ENCODE data around the gene ARVCF. TPM values are rescaled to one million over a fixed set of nuclear protein-coding genes. Genes with fewer than 3 reads are reported as not detected.

Gene ARVCF
- polyA plus RNA-seq, 3 donors from 2014 or later = 5.3 to 15.9 (median 5.3) TPM

DNA sequence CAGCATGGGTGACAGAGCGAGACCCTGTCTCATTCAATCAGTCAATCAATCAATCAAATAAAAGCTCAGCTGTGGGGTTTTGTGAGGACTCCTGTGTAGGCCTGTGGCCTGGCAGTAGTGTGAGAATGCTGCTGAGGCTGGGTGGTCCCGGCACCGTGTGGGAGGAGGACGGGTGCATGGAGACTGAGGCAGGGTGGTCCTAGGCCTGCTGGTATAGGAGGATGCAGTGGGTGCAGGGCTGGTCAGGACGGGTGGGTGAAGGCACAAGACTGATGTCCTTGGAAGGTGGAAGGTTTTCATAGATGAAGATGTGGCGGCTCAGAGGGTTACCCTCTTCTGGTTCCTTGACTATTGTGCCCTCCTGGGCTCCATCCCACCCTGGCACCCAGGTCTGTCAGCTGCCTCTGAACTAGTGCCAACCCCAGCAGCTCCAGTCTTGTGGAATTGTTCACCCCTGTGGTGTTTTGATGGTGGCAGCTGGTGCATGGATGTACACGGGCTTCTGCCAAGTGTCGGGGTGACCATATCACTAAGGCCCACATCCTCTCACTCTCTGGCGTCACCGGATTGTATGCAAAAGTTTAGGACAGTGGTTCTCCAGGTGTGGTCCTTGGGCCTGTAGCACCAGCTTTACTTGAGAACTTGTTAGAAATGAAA, 28.0 kb upstream of the ARVCF start:
- peaks cover 2% of the 10 kb centered on the region in 3 donors for H3K27me3 Mint-ChIP-seq (ENCODE audit: low read depth in 3 of 3)
- H3K36me3 Mint-ChIP-seq = peaks cover 15 to 38% (median 26%) of the 10 kb centered on the region in 3 donors
- no peak overlapping the region for H3K27ac Mint-ChIP-seq
- H3K4me1 Mint-ChIP-seq = peaks cover 6 to 12% of the 10 kb centered on the region in 2 donors
- no peaks in the 10 kb centered on the region for H3K9me3 Mint-ChIP-seq
- H3K4me3 Mint-ChIP-seq = no peak overlapping the region
- DNase-seq = no peak

- H3K4me3 Mint-ChIP-seq = no peak overlapping the region
- peak overlapping the region in 1 of 6 donors; percentile 40 for H3K27ac Mint-ChIP-seq
- H3K36me3 Mint-ChIP-seq = peaks cover 15 to 34% (median 23%) of the 10 kb centered on the region in 3 donors
- H3K4me1 Mint-ChIP-seq = peaks cover 5 to 12% of the 10 kb centered on the region in 2 donors
- no peaks in the 10 kb centered on the region for H3K9me3 Mint-ChIP-seq
- no peak for DNase-seq
- H3K27me3 Mint-ChIP-seq (ENCODE audit: low read depth in 3 of 3) = peaks cover 2% of the 10 kb centered on the region in 3 donors
Measured at GRCh38 chr22:20043997-20044342, 27.3 kb upstream of the ARVCF start.

DNA sequence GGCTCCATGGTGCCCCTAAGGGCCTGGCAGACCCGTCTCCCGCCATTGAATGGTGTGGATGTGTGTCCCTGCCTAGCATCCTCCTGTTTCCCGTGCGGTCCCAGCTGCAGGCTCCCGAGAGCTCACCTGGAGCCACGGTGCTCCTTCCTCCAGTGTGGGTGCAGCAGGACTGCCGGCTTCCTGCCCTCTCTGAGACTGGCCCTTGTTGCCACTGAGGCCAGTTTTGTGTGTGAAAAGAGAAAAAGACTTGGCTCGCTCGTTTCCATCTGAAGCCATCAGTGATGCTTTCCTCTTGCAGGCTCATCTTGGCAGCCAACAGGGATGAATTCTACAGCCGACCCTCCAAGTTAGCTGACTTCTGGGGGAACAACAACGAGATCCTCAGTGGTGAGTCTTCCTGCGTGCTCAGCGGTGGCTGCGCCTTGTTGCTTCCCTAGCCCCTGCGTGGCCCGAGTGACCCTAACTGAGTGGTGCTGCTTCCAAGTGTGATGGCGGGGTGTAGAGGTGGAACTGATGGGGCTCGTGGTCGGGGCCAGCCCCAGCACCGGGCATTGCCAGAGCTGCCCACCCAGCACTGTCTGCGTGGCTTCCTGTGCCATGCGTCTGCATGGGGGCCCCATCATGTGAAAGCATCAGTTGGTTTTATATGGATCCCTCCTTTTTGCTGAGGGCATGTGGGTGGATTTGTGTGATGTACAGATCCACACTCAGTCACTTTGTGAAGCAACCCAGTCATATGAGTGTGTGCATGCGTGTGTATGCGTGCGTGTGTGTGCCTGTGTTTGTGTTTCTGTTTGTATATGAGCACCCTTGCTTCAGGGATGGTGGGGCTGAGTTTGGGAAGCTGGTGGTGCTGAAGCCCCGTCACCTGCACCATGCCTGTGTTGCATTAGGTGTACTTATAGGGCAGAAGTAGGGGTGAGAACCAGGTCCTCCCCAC, 26.7 kb upstream of the ARVCF start:
- H3K27ac Mint-ChIP-seq = peak overlapping the region in 1 of 6 donors; percentile 40
- no peak for DNase-seq
- H3K27me3 Mint-ChIP-seq (ENCODE audit: low read depth in 3 of 3) = peaks cover 2% of the 10 kb centered on the region in 3 donors
- H3K36me3 Mint-ChIP-seq = peaks cover 13 to 29% (median 17%) of the 10 kb centered on the region in 3 donors
- no peaks in the 10 kb centered on the region for H3K9me3 Mint-ChIP-seq
- no peak overlapping the region for H3K4me3 Mint-ChIP-seq
- H3K4me1 Mint-ChIP-seq = peaks cover 5 to 12% of the 10 kb centered on the region in 2 donors

- no peak overlapping the region for H3K27ac Mint-ChIP-seq
- no peak for DNase-seq
- H3K27me3 Mint-ChIP-seq (ENCODE audit: low read depth in 3 of 3) = peaks cover 0 to 4% (median 2%) of the 10 kb centered on the region in 3 donors
- H3K4me1 Mint-ChIP-seq = peaks cover 4 to 7% of the 10 kb centered on the region in 2 donors
- no peaks in the 10 kb centered on the region for H3K9me3 Mint-ChIP-seq
- no peak overlapping the region for H3K4me3 Mint-ChIP-seq
- peaks cover under 1 to 23% (median under 1%) of the 10 kb centered on the region in 3 donors for H3K36me3 Mint-ChIP-seq
Measured at GRCh38 chr22:20040327-20041200, 23.9 kb upstream of the ARVCF start.

DNA sequence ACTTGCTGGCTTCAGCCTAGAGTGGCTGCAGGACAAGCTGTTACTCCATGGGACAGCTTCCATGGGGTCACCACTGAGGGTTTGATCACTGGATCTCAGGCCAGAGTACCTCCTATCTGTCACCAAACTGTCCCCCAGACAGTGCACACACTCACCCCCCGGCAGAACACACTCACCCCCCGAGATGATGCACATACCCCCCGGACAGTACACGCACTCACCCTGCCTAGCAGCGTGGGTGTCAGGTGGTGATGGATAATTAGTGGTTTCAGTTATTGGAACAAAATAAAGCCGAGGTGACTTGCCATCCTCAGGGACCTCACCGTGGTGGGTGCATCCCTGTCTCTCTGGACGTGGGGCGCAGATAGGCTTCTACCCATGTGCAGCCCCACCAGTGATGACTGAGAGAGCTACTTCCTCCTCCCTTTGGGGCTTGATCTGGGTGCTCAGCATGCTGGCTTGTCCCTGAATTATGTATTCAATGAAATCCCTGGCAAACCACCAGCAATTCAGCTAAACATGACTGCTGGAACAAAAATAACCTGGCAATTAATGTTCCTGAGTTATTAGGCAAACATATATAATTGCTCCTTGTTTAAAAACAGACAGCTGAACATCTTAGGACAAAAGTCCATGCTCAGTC, 23.2 kb upstream of the ARVCF start:
- H3K9me3 Mint-ChIP-seq = no peaks in the 10 kb centered on the region
- peaks cover 0 to 22% (median 0%) of the 10 kb centered on the region in 3 donors for H3K36me3 Mint-ChIP-seq
- H3K4me1 Mint-ChIP-seq = peaks cover 5 to 7% of the 10 kb centered on the region in 2 donors
- peaks cover 0 to 4% (median 2%) of the 10 kb centered on the region in 3 donors for H3K27me3 Mint-ChIP-seq (ENCODE audit: low read depth in 3 of 3)
- no peak for DNase-seq
- H3K4me3 Mint-ChIP-seq = no peak overlapping the region
- peak overlapping the region in 1 of 6 donors; percentile 6 for H3K27ac Mint-ChIP-seq

DNA sequence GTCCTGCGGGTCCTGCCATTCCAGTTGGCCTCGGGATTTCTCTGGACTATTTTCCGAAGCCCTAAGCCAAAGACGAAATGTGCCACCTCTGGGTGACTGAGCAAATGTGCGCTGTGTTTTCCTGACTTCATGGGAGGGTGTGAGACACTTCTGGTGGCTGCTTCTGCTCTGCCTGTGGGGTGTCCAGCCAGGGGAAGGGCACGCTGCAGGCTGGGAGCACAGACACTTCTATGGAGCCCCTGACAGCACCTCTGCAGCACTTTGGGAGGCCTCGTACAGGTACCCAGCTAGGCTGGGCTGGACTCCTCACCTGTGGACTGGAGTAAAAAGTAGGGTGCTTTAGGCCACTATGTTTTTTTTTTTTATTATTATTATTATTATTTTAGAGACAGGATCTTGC, 22.0 kb upstream of the ARVCF start:
- DNase-seq = no peak
- H3K27ac Mint-ChIP-seq = no peak overlapping the region
- H3K4me3 Mint-ChIP-seq = no peak overlapping the region
- H3K36me3 Mint-ChIP-seq = peaks cover 0 to 22% (median 0%) of the 10 kb centered on the region in 3 donors
- no peaks in the 10 kb centered on the region for H3K9me3 Mint-ChIP-seq
- H3K4me1 Mint-ChIP-seq = peaks cover 10 to 15% of the 10 kb centered on the region in 2 donors
- H3K27me3 Mint-ChIP-seq (ENCODE audit: low read depth in 3 of 3) = peaks cover 0 to 4% (median 2%) of the 10 kb centered on the region in 3 donors

- Mint-ChIP-seq H3K4me3 (no peak overlapping the region), H3K4me1 (peaks cover 16 to 19% of the 10 kb centered on the region in 2 donors), H3K9me3 (no peaks in the 10 kb centered on the region), H3K27ac (no peak overlapping the region), H3K27me3 (ENCODE audit: low read depth in 3 of 3) (peaks cover 0 to 2% (median 2%) of the 10 kb centered on the region in 3 donors), H3K36me3 (peaks cover 0 to 17% (median 0%) of the 10 kb centered on the region in 3 donors)
- DNase-seq = no peak
Measured at GRCh38 chr22:20037419-20037818, 20.8 kb upstream of the ARVCF start.

DNA sequence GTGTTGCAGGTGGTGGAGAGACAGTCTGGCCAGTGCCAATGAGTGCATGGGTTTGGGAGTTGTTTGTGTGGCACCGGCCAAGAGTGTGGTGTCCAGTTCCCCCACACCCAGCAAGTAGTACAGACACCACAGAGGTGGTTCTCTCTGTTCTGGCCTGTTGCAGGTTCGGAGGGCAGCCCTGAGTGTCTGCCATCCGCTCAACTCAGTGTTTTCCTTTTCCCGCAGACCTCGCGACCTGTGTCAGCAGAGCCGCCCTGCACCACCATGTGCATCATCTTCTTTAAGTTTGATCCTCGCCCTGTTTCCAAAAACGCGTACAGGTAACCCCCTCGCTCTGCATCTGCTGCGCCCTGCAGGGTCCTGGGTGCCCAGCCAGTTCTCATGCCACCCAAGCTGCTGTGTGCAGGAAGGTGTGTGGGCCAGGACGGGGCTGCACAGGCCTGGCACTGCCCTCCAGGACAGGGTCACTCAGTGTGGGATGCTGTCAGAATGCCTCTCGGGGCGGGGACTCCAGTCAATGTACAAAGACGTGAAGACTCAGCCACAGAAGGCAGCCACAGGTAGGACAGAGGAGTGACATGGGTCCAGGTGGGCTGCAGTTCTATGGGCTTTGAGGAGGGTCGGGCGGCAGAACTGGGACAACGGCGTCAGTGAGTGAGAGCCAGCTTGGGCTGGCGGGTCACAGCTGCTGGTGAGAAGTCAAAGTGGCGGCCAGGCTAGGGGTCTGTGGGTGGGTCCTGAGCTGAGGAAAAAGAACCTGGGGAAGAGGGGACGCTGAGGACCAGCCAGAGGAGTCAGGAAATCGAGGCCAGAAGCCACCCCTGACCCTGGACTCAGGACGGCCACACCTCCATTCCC, 20.1 kb upstream of the ARVCF start:
- Mint-ChIP-seq H3K27me3 (ENCODE audit: low read depth in 3 of 3) (peaks cover 0 to 2% (median 2%) of the 10 kb centered on the region in 3 donors), H3K4me3 (no peak overlapping the region)

GRCh38 chr22:20036084-20036482, 19.5 kb upstream of the ARVCF start:
- peaks cover 0 to 2% (median 2%) of the 10 kb centered on the region in 3 donors for H3K27me3 Mint-ChIP-seq (ENCODE audit: low read depth in 3 of 3)
- no peak for DNase-seq
- no peaks in the 10 kb centered on the region for H3K9me3 Mint-ChIP-seq
- H3K27ac Mint-ChIP-seq = no peak overlapping the region
- H3K36me3 Mint-ChIP-seq = peaks cover 0 to 17% (median 0%) of the 10 kb centered on the region in 3 donors
- no peak overlapping the region for H3K4me3 Mint-ChIP-seq
- H3K4me1 Mint-ChIP-seq = peaks cover 28 to 32% of the 10 kb centered on the region in 2 donors

More for the DNA sequence above, 20.1 kb upstream of the ARVCF start:
- no peak for DNase-seq
- Mint-ChIP-seq H3K9me3 (no peaks in the 10 kb centered on the region), H3K36me3 (peaks cover 0 to 17% (median 0%) of the 10 kb centered on the region in 3 donors), H3K4me1 (peaks cover 22 to 25% of the 10 kb centered on the region in 2 donors), H3K27ac (peak overlapping the region in 1 of 6 donors; percentile 55)

GRCh38 chr22:20035375-20036083, 18.9 kb upstream of the ARVCF start:
- DNase-seq = no peak
- H3K4me1 Mint-ChIP-seq = peaks cover 29 to 32% of the 10 kb centered on the region in 2 donors
- peaks cover 0 to 2% (median 2%) of the 10 kb centered on the region in 3 donors for H3K27me3 Mint-ChIP-seq (ENCODE audit: low read depth in 3 of 3)
- no peak overlapping the region for H3K4me3 Mint-ChIP-seq
- H3K27ac Mint-ChIP-seq = no peak overlapping the region
- no peaks in the 10 kb centered on the region for H3K9me3 Mint-ChIP-seq
- peaks cover 0 to 17% (median 0%) of the 10 kb centered on the region in 3 donors for H3K36me3 Mint-ChIP-seq

DNA sequence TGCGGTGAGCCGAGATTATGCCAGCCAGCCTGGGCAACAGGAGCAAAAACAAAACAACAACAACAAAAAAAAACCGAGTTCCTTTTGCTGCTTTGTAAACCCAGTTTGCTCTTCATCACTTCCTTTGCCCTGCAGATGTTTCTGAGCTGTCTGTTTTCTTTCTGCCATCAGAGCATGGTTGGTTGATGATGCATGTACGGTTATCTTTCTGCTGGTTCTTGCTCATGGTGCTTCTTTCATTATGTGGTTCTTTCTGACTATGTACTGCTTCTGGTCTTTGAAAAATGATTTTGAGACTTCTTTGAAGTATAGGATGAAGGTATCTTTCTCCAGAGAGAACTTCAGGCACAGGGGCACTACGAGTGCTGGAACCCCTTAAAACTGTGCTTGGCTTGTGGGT, 17.5 kb upstream of the ARVCF start:
- Mint-ChIP-seq H3K27me3 (ENCODE audit: low read depth in 3 of 3) (peaks cover 0 to 2% (median 0%) of the 10 kb centered on the region in 3 donors), H3K36me3 (peaks cover 0 to 12% (median 0%) of the 10 kb centered on the region in 3 donors), H3K4me3 (no peak overlapping the region), H3K4me1 (peaks cover 27 to 30% of the 10 kb centered on the region in 2 donors), H3K27ac (peak overlapping the region in 3 of 6 donors; percentile 0 to 27 (median 6)), H3K9me3 (no peaks in the 10 kb centered on the region)
- no peak for DNase-seq
